NT2/D1 (cell line): ENCODE measurements around the gene RPL37.

ENCODE experiments used
- SUZ12 ChIP-seq: IDR thresholded peaks from 2 replicates; pipeline ENCODE4 v1.6.1; 2011; ENCODE audit not compliant: insufficient read length, insufficient read depth; ENCODE audit errors: extremely low read depth
- YY1 ChIP-seq: IDR thresholded peaks from 2 replicates; pipeline ENCODE4 v1.6.1; 2011; ENCODE audit not compliant: insufficient read length, insufficient read depth
- ZNF274 ChIP-seq: IDR thresholded peaks from 2 replicates; pipeline ENCODE4 v1.6.1; 2011; ENCODE audit warnings: mild to moderate bottlenecking, low read depth, low read length

- no peak for TF ChIP-seq SUZ12
- no peak for TF ChIP-seq ZNF274
- TF ChIP-seq YY1, result no peak
These were observed 40.9 kb upstream of the RPL37 start for GRCh38 chr5:40875958-40876357.
